GM12872 (cell line): Measurements from ENCODE around the gene SST.

Experiments
- TF ChIP-seq, protein P1 (sequence below): IDR thresholded peaks from 3 replicates; pipeline ENCODE4 v1.5.1; 2011; ENCODE audit warnings: low read depth, mild to moderate bottlenecking, low read length, moderate library complexity; ENCODE audit not compliant: insufficient read depth

SST gene

DNA sequence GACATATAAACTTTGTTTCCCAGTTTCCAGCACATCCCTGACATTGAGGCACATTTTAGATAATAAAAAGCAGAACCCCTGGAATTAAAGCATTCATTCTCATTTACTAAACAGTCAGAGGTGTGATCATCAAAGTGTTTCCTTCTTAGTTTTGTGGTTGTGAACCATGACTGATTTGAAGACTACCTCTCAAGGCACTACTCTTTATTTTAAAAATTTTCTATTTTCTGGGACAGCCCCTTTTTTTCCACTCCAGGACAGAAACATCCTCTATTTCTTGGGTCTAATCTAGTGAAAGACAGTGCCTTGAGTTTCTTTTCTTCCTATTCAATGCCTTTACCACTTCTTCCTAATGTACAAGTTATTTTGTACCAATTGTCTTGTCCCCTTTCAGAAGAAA, 5.2 kb downstream of the SST start:
- TF ChIP-seq, protein P1, sequence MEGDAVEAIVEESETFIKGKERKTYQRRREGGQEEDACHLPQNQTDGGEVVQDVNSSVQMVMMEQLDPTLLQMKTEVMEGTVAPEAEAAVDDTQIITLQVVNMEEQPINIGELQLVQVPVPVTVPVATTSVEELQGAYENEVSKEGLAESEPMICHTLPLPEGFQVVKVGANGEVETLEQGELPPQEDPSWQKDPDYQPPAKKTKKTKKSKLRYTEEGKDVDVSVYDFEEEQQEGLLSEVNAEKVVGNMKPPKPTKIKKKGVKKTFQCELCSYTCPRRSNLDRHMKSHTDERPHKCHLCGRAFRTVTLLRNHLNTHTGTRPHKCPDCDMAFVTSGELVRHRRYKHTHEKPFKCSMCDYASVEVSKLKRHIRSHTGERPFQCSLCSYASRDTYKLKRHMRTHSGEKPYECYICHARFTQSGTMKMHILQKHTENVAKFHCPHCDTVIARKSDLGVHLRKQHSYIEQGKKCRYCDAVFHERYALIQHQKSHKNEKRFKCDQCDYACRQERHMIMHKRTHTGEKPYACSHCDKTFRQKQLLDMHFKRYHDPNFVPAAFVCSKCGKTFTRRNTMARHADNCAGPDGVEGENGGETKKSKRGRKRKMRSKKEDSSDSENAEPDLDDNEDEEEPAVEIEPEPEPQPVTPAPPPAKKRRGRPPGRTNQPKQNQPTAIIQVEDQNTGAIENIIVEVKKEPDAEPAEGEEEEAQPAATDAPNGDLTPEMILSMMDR = no peak

DNA sequence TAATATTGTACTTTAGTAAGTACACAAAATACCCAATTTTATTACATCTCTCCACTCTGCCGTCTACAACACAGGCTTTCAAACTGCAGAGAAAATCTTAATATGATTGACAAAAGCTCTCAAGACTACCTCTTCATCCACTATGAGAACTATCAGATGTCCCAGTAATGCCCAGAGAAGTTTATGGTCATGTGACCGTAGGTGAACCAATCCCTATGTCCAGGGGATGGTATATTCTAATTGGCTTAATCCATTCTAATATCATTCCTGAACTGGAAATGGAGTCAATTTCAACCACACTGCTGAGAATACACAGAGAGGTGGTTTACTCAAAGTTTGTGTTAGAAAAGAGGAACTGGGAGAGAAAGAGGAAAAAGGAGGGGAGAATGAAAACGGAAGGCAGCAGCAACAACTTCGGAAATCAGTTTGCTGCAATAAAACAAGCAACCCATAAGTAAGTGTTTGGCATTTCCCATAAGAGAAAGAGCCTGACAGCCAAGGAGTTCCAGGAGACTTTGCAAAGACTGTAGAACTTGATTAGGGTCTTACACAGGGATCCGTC, 7.3 kb downstream of the SST start:
- TF ChIP-seq, protein P1 = no peak

DNA sequence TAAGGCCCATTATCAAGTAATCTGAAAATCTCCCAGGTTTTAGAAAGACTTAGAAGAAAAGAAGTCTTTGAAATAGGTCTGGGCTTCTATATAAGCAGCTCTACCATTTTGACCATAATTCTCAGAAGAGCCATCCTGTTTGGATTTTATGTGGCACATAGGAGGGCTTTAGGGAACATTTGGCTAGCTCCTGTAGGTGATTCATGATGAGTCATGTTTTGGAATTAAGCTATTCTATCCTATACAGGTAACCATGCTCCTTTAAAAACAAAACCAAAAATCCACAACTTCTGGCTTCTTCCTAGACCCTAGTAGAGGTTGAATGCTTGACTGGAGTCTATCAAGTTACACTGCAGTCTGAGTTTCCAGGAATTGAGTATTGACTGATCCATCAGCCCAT, 8.9 kb downstream of the SST start:
- TF ChIP-seq, protein P1 = no peak

DNA sequence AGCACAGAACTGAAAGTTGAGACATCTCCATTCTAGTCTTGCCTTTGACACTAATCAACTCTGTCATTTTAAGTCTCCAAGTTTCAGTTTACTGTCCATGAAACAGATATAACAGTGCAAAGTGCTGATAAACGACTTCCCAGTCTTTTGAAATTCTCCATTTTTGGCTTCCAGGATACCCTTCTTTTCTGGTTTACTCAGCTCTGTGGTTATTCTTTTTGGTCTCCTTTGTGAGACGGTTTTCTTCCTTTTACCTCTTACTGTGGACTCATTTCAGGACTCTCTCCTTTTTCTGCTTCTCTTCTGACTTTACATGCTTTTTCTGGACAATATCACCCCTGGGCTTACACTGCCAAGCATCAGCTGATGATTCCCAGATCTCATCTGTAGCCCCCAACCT, 18.9 kb downstream of the SST start:
- TF ChIP-seq, protein P1 = no peak

DNA sequence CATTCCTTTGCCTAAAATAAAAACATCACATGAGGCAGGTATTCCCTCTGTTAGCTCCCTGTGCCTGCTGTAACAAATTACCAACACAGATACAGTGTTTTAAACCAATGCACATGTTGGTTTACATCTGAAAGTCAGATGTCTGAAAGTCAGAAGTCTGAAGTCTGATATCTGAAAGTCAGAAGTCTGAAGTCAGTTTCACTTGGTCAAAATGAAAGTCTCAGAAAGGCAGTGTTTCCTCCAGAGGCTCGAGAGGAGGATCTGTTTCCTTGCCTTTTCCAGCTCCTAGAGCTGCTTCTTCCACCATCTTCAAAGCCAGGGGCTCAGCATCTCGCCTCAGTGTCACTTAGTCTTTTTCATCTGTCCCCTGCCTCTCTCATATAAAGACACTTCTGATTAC, 22.0 kb downstream of the SST start:
- TF ChIP-seq, protein P1 = no peak

DNA sequence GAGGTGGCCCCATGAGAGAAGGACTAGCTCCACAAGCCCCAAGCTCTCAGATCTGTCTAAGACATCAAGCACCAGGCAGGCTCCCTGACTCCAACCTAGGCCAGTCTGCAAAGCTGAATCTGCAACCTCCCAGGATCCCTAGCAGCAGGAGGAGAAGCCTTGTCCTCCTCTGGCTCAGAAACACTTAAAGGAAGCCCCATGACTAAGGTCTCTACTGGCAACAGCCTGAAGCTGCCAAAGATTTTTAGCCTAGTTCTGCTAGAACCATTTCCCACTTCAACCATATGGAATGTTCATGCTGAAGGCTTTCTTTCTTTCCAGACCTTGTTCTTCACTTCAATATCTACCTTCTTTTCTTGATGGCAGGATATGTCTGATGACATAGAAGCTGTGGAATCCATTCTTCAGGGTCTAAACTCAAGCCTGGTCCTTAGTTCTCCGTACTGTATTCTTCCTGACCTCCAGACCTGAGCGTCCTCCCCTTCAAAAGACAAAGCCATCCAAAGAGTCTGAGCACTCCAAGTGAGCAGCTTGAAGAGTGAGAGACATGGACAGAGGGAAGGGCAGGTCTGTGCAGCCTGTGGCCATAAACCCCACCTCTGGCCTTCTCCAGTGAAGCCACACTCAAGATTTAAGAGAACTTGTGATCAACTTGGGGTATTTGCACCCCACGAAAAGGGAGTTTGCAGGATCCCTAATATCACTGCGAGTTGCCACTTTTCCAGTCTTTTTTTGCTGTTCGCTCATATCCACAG, 23.1 kb downstream of the SST start:
- TF ChIP-seq, protein P1 = no peak

DNA sequence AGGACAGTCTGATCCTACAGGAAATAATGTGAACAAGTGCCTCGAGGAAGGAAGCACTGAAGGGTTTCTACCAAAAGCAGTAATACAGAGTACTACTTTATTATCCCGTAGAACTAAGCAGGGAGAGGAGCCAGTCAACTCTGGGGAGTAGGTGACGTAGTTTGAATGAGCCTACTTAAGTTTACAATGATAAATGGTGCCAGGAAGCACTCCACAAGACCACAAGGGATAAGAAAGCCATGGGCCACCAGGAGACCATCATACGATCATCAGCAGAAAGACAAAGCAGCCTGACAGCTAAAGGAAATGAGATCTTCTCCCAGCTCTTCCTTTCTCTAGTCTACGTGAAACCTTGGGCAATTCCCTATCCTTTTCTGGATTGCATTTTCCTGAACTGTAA, 27.3 kb downstream of the SST start:
- TF ChIP-seq, protein P1 = no peak
